HEK293T (cell line): Measurements from ENCODE around the gene GABBR2.
"Not testable (repeated sequence)": the region's sequence is repeated elsewhere in the genome, so short reads cannot be mapped to it uniquely, and the experiment has no call there.

ENCODE experiments used
- CTCF ChIA-PET: fragments of 350-600 bp; formaldehyde crosslinking; extraction: SDS; loops from one replicate; lab custom pipeline; 2021; ENCODE audit warnings: antibody characterized with exemption, inconsistent platforms; lab: Yijun Ruan, JAX
- POLR2A ChIA-PET: fragments of 350-600 bp; formaldehyde crosslinking; extraction: SDS; loops from one replicate; lab custom pipeline; 2020; ENCODE audit warnings: antibody characterized with exemption, inconsistent platforms; lab: Yijun Ruan, JAX
- DNase-seq: peaks from one replicate; pipeline ENCODE4 v3.0.0; 2012; ENCODE audit warnings: mixed read lengths; ENCODE audit errors: extremely low spot score
- ARNT ChIP-seq: fragments of 450-650 bp; IDR thresholded peaks from 2 replicates; pipeline ENCODE4 v1.6.1; 2017; ENCODE audit warnings: mild to moderate bottlenecking
- BHLHE40 ChIP-seq: fragments of 450-650 bp; IDR thresholded peaks from 2 replicates; pipeline ENCODE4 v1.6.1; 2016; ENCODE audit warnings: mild to moderate bottlenecking, moderate library complexity, borderline replicate concordance
- CTBP1 ChIP-seq: fragments of 450-650 bp; IDR thresholded peaks from 2 replicates; pipeline ENCODE4 v1.6.1; 2016; ENCODE audit warnings: borderline replicate concordance
- ELF4 ChIP-seq: fragments of 450-650 bp; IDR thresholded peaks from 2 replicates; pipeline ENCODE4 v1.6.1; 2017; ENCODE audit warnings: antibody characterized with exemption
- FOXA1 ChIP-seq: fragments of 450-650 bp; IDR thresholded peaks from 2 replicates; pipeline ENCODE4 v1.6.1; 2016; ENCODE audit warnings: mild to moderate bottlenecking
- FOXK2 ChIP-seq: fragments of 450-650 bp; IDR thresholded peaks from 2 replicates; pipeline ENCODE4 v1.6.1; 2016; ENCODE audit warnings: mild to moderate bottlenecking
- FOXM1 ChIP-seq: fragments of 450-650 bp; IDR thresholded peaks from 2 replicates; pipeline ENCODE4 v1.6.1; 2017; ENCODE audit warnings: mild to moderate bottlenecking, borderline replicate concordance
- HDGF ChIP-seq: fragments of 450-650 bp; IDR thresholded peaks from 2 replicates; pipeline ENCODE4 v1.6.1; 2017; ENCODE audit warnings: antibody characterized with exemption, borderline replicate concordance
- L3MBTL2 ChIP-seq: fragments of 450-650 bp; conservative IDR thresholded peaks from 2 replicates; pipeline ENCODE4 v1.6.1; 2016; ENCODE audit warnings: mild to moderate bottlenecking
- LEF1 ChIP-seq: fragments of 450-650 bp; IDR thresholded peaks from 2 replicates; pipeline ENCODE4 v1.6.1; 2017; ENCODE audit warnings: mild to moderate bottlenecking, borderline replicate concordance
- NFRKB ChIP-seq: fragments of 450-650 bp; IDR thresholded peaks from 2 replicates; pipeline ENCODE4 v1.6.1; 2016; ENCODE audit warnings: mild to moderate bottlenecking, moderate library complexity
- SP1 ChIP-seq: fragments of 450-650 bp; IDR thresholded peaks from 2 replicates; pipeline ENCODE4 v1.6.1; 2017
- SUZ12 ChIP-seq: fragments of 450-650 bp; IDR thresholded peaks from 2 replicates; pipeline ENCODE4 v1.6.1; 2016; ENCODE audit warnings: mild to moderate bottlenecking
- TARDBP ChIP-seq: fragments of 450-650 bp; IDR thresholded peaks from 2 replicates; pipeline ENCODE4 v1.6.1; 2016
- ZNF384 ChIP-seq: fragments of 450-650 bp; IDR thresholded peaks from 2 replicates; pipeline ENCODE4 v1.6.1; 2016
- TF ChIP-seq, protein P1 (sequence below): fragments of 450-650 bp; IDR thresholded peaks from 2 replicates; pipeline ENCODE4 v1.6.1; 2016

The GABBR2 gene

DNA sequence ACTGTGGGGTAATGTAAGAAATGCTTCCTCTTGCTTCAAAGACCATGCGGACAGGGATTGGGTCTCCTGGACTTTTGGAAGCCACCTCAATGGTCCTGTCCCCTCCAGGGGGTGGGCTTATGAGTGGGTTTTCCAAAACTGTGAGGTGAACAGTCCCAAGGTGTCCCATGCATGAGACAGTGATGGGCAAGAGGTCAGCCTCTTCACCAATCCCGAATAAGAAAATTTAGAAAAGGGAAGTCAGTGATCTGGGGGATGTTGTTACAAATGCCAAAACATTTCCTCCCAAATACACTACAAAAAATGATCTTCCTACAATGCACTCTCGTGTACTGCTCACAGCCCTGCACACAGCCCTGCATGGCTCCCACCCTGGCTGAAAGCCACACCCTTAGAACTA lies 237.6 kb downstream of the GABBR2 start:
- TF ChIP-seq ARNT = no peak
- no peak for TF ChIP-seq SP1
- TF ChIP-seq, protein P1, sequence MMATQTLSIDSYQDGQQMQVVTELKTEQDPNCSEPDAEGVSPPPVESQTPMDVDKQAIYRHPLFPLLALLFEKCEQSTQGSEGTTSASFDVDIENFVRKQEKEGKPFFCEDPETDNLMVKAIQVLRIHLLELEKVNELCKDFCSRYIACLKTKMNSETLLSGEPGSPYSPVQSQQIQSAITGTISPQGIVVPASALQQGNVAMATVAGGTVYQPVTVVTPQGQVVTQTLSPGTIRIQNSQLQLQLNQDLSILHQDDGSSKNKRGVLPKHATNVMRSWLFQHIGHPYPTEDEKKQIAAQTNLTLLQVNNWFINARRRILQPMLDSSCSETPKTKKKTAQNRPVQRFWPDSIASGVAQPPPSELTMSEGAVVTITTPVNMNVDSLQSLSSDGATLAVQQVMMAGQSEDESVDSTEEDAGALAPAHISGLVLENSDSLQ = no peak
- TF ChIP-seq FOXK2 = no peak
- no peak for TF ChIP-seq TARDBP
- TF ChIP-seq NFRKB = no peak
- no peak for TF ChIP-seq HDGF
- TF ChIP-seq BHLHE40 = no peak
- no peak for TF ChIP-seq L3MBTL2
- TF ChIP-seq ZNF384 = no peak
- ChIA-PET POLR2A (no interaction called here), CTCF (interaction anchor here (1.0 kb wide), 1 partner anchor 305 kb away, joined by 3 read pairs; no protein-coding TSS in a partner anchor)
- no peak for DNase-seq

DNA sequence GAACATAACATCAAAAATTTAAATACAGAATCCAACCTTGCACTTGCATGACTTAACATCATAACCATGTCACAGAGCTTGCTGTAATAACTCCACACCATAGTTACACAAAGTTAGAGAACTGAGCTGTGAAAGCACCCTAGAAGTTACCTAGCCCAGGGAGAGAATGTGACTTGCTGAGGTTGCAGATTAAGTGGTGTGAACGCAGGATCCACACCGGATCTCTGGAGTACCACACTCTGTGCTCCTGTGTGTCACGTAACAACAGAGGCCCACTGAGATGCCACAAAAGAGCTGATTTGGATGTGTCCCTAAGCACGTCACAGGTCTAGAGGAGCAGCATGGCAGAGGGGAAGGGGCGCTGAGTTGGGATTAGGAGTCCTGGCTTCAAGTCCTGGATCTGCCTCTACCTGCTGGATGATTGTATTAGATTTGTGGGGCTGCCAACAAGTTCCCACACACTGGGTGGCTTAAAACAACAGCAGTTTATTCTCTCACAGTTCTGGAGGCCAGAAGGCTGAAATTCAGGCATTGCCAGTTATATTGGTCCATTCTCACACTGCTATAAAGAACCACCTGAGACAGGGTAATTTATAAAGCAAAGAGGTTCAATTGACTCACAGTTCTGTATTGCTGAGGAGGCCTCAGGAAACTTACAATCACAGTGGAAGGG lies 240.0 kb downstream of the GABBR2 start:
- ChIA-PET POLR2A (no interaction called here), CTCF (no interaction called here)
- TF ChIP-seq FOXA1 (no peak), SP1 (no peak), ELF4 (no peak), SUZ12 (no peak)
- DNase-seq = no peak

DNA sequence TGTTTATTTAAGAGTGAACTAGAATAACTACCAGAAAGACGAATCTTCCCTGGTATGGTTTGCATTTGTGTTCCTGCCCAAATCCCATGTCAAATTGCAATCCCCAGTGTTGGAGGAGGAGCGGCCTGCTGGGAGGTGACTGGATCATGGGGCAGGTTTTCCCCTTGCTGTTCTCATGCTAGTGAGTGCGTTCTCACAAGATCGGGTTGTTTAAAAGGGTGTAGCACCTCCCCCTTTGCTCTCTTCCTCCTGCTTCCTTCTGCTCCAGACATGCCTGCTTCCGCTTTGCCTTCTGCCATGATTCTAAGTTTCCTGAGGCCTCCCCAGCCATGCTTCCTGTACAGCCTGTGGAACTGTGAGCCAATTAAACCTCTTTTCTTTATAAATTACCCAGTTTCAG lies 242.9 kb downstream of the GABBR2 start:
- CTCF ChIA-PET = no interaction called here
- no peak for DNase-seq
- POLR2A ChIA-PET = no interaction called here
- TF ChIP-seq SUZ12 (no peak), FOXM1 (no peak), ZNF384 (no peak), L3MBTL2 (no peak), FOXA1 (no peak), ARNT (no peak), SP1 (no peak), ELF4 (no peak), CTBP1 (no peak), HDGF (no peak)

DNA sequence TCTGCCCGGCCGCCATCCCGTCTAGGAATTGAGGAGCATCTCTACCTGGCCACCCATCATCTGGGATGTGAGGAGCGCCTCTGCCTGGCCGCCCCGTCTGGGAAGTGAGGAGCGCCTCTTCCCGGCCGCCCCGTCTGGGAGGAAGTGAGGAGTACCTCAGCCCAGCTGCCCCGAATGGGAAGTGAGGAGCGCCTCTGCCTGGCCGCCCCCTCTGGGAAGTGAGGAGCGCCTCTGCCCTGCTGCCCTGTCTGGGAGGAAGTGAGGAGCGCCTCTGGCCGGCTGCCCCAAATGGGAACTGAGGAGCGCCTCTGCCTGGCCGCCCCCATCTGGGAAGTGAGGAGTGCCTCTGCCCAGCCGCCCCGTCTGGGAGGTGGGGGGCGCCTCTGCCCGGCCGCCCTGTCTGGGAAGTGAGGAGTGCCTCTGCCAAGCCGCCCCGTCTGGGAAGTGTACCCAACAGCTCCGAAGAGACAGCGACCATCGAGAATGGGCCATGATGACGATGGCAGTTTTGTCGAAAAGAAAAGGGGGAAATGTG lies 244.5 kb downstream of the GABBR2 start:
- POLR2A ChIA-PET, DNase-seq, CTCF ChIA-PET: not testable (repeated sequence)

DNA sequence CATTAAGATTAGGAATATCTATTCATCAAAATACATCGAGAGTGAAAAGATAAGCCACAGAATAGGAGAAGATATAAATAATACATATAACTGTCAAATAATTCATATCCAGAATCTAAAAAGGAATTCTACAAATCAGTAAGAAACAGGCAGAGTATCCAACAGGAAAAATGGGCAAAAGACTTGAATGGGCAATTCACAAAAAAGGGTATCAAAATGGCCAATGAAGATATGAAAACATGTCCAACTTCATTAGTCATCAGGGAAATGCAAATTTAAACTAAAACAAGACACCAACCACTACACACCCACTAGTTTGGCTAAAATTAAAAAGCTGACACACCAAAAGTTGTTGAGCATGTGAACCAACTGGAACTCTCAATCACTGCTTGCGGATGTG lies 246.4 kb downstream of the GABBR2 start:
- CTCF ChIA-PET = no interaction called here
- TF ChIP-seq SUZ12 (no peak), L3MBTL2 (no peak), ZNF384 (no peak), CTBP1 (no peak), SP1 (no peak), ELF4 (no peak), FOXA1 (no peak), BHLHE40 (no peak), HDGF (no peak), LEF1 (no peak), ARNT (no peak), FOXK2 (no peak), FOXM1 (no peak), NFRKB (no peak), TARDBP (no peak)
- TF ChIP-seq, protein P1 = no peak
- POLR2A ChIA-PET = no interaction called here
- no peak for DNase-seq

DNA sequence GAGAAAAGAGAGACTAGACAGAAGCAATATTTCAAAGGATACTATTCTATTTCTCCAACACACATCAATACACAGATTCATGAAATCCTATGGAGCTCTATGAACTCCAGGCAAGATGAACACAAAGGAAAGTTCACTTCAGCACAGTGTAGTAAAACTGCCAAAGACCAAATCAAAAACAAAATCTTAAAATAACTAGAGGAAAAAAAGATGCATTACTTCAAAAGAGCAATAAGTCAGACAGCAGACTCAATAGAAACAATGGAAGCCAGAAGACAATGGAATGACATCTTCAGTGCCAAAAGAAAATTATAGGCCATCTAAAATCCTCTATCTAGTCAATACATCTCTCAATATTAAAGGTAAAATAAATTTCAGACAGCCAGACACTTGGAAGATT lies 248.0 kb downstream of the GABBR2 start:
- ChIA-PET CTCF (no interaction called here), POLR2A (no interaction called here)
- DNase-seq = no peak
- no peak for TF ChIP-seq ZNF384
- TF ChIP-seq SUZ12 = no peak
- TF ChIP-seq TARDBP = no peak
- no peak for TF ChIP-seq SP1
- no peak for TF ChIP-seq L3MBTL2
- TF ChIP-seq CTBP1 = no peak
- no peak for TF ChIP-seq HDGF
- no peak for TF ChIP-seq FOXM1
- no peak for TF ChIP-seq ARNT
- TF ChIP-seq FOXA1 = no peak
- TF ChIP-seq, protein P1 = no peak
- TF ChIP-seq LEF1 = no peak
- TF ChIP-seq ELF4 = no peak
- TF ChIP-seq BHLHE40 = no peak
- no peak for TF ChIP-seq FOXK2
- no peak for TF ChIP-seq NFRKB
